HG02840 (cell line): ENCODE data around the gene KRTAP10-4.

Experiments used
- ATAC-seq: cut with Tn5 transposase; IDR thresholded peaks from one replicate; pipeline ENCODE4 v1.9.1; 2021; ENCODE audit warnings: mild to moderate bottlenecking, moderate library complexity, moderate number of reproducible peaks; ENCODE audit not compliant: unreplicated experiment, low FRiP score

Gene KRTAP10-4

GRCh38 chr21:44612669-44613229 lies 39.2 kb downstream of the KRTAP10-4 start:
- no peak for ATAC-seq

GRCh38 chr21:44613386-44614155 lies 40.0 kb downstream of the KRTAP10-4 start:
- no peak for ATAC-seq

- no peak for ATAC-seq
These were observed 40.7 kb downstream of the KRTAP10-4 start for GRCh38 chr21:44614161-44614631.

GRCh38 chr21:44614961-44615391 lies 41.4 kb downstream of the KRTAP10-4 start:
- ATAC-seq, result no peak

- ATAC-seq, result no peak
These were observed 41.9 kb downstream of the KRTAP10-4 start for GRCh38 chr21:44615466-44615865.

GRCh38 chr21:44615911-44616590 lies 42.5 kb downstream of the KRTAP10-4 start:
- no peak for ATAC-seq

GRCh38 chr21:44616591-44616926 lies 43.0 kb downstream of the KRTAP10-4 start:
- no peak for ATAC-seq

GRCh38 chr21:44617071-44617501 lies 43.6 kb downstream of the KRTAP10-4 start:
- no peak for ATAC-seq

- ATAC-seq, result no peak
These were observed 45.0 kb downstream of the KRTAP10-4 start for GRCh38 chr21:44618504-44618903.

GRCh38 chr21:44618909-44619308 lies 45.4 kb downstream of the KRTAP10-4 start:
- no peak for ATAC-seq

GRCh38 chr21:44619886-44620285 lies 46.4 kb downstream of the KRTAP10-4 start:
- ATAC-seq, result no peak

GRCh38 chr21:44623575-44623974 lies 50.0 kb downstream of the KRTAP10-4 start:
- ATAC-seq, result no peak
